Chondrocyte (in vitro differentiated cells): ENCODE data around the gene SLC2A5. TPM values are rescaled to one million over a fixed set of nuclear protein-coding genes. Genes with fewer than 3 reads are reported as not detected.

Source experiments
- DNase-seq: peaks from one replicate; pipeline ENCODE4 v3.0.0; 2021; ENCODE audit warnings: mixed read lengths, low spot score
- H3K27ac Mint-ChIP-seq: one replicate; pipeline ENCODE4 v1.8.0; 2021; ENCODE audit warnings: mild to moderate bottlenecking, moderate library complexity, mixed read lengths; ENCODE audit not compliant: unreplicated experiment
- H3K27me3 Mint-ChIP-seq: 2 replicates; pipeline ENCODE4 v1.8.0; 2021; ENCODE audit warnings: low read depth, mixed read lengths
- H3K36me3 Mint-ChIP-seq: 2 replicates; pipeline ENCODE4 v1.8.0; 2021; ENCODE audit warnings: low read depth, mixed read lengths
- H3K4me1 Mint-ChIP-seq: 2 replicates; pipeline ENCODE4 v1.8.0; 2021; ENCODE audit warnings: low read depth, mild to moderate bottlenecking, mixed read lengths
- H3K4me3 Mint-ChIP-seq: one replicate; pipeline ENCODE4 v1.8.0; 2021; ENCODE audit warnings: mild to moderate bottlenecking, moderate library complexity, mixed read lengths; ENCODE audit not compliant: unreplicated experiment
- H3K9me3 Mint-ChIP-seq: 2 replicates; pipeline ENCODE4 v1.8.0; 2021; ENCODE audit warnings: low read depth, mixed read lengths
- long read RNA-seq: library from polyadenylated mRNA; stranded (forward); transcript quantifications from one replicate; pipeline ENCODE4 v2.0.0, GENCODE V29; 2021
- total RNA-seq: library from RNA; stranded (reverse); gene quantifications from 3 replicates; pipeline ENCODE4 v1.2.1, GENCODE V29; 2021
- TF ChIP-seq, protein P1 (sequence below): fragments of 200-600 bp; sonication (generic); IDR thresholded peaks from 2 replicates; pipeline ENCODE4 v1.5.0; 2021; ENCODE audit warnings: antibody characterized with exemption, mild to moderate bottlenecking, moderate library complexity

Gene SLC2A5, protein sequence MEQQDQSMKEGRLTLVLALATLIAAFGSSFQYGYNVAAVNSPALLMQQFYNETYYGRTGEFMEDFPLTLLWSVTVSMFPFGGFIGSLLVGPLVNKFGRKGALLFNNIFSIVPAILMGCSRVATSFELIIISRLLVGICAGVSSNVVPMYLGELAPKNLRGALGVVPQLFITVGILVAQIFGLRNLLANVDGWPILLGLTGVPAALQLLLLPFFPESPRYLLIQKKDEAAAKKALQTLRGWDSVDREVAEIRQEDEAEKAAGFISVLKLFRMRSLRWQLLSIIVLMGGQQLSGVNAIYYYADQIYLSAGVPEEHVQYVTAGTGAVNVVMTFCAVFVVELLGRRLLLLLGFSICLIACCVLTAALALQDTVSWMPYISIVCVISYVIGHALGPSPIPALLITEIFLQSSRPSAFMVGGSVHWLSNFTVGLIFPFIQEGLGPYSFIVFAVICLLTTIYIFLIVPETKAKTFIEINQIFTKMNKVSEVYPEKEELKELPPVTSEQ
- 0.27 to 0.73 TPM (median 0.41 TPM) in 3 replicates for total RNA-seq
- long read RNA-seq = 0 reads

DNA sequence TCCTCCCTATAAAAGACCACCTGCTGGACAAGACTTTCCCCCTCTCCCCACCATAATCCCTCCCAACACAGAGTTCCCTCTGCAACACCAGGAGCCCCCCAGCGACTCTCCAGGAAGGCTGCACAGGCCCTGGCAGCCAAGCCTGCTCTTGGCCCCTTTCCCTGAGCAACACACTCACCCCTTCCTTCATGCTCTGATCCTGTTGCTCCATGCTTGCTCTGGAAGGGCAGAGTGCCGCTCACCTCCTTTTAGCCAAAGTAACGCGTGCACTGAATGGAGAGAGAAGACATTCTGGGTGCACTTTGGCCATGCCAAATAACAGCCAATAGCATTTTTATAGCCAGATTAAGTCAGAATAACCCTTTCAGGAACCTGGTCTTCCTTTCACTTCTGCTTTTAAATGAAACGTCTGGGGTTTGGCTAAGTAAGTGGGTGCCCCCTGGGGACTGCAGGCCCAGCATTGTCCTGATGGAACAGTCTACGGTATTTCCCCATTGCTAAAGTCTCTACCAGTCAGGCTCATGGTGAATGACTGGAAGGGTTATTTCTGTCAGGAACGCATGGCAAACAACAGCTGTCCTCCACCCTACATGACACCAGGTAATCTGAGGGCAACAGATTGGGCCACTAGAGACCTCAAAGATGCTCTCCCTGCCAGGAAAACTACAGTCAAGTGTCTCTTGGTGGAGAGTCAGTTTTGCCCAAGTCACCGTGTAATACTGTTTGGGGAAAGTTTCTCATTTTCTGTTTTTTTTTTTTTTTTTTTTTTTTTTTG, at the start of gene SLC2A5:
SLC2A5 (minus strand) TSS at position 310 of the 775 bp plus-strand sequence; CDS start at position 211, 99 bp downstream.
- TF ChIP-seq, protein P1, sequence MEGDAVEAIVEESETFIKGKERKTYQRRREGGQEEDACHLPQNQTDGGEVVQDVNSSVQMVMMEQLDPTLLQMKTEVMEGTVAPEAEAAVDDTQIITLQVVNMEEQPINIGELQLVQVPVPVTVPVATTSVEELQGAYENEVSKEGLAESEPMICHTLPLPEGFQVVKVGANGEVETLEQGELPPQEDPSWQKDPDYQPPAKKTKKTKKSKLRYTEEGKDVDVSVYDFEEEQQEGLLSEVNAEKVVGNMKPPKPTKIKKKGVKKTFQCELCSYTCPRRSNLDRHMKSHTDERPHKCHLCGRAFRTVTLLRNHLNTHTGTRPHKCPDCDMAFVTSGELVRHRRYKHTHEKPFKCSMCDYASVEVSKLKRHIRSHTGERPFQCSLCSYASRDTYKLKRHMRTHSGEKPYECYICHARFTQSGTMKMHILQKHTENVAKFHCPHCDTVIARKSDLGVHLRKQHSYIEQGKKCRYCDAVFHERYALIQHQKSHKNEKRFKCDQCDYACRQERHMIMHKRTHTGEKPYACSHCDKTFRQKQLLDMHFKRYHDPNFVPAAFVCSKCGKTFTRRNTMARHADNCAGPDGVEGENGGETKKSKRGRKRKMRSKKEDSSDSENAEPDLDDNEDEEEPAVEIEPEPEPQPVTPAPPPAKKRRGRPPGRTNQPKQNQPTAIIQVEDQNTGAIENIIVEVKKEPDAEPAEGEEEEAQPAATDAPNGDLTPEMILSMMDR = no peak
- DNase-seq = no peak
- H3K4me1 Mint-ChIP-seq = peaks cover 22% of the 10 kb centered on the region
- H3K9me3 Mint-ChIP-seq = no peaks in the 10 kb centered on the region
- peaks cover 1% of the 10 kb centered on the region for H3K36me3 Mint-ChIP-seq
- peaks cover 16% of the 10 kb centered on the region for H3K27me3 Mint-ChIP-seq
- H3K4me3 Mint-ChIP-seq = no peak within 1 kb of the TSS
- no peak within 1 kb of the TSS for H3K27ac Mint-ChIP-seq

DNA sequence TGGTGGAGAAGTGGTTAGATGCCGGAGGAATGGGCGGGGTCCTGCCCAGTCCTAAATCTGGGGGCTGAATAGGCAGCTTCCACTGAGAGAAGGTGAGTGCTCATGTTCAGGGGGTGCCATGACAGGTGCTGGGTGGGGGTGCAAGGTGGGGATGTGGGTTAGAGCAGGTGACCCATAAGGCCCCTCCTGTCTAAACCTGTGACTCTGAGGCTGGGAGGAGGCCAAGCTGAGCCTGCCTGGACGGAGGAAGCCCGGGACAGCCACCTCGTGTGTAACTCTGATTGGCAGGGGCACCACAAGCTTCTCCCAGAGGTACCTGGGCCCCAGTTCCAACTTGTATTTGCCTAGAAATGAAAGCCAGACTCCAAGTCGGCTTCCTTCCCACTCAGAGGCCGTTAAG, 48.8 kb upstream of the SLC2A5 start:
- Mint-ChIP-seq H3K36me3 (peaks cover 2% of the 10 kb centered on the region), H3K4me3 (no peak overlapping the region), H3K27ac (no peak overlapping the region), H3K4me1 (no peaks in the 10 kb centered on the region), H3K9me3 (no peaks in the 10 kb centered on the region), H3K27me3 (no peaks in the 10 kb centered on the region)
- DNase-seq = no peak
- TF ChIP-seq, protein P1 = no peak

DNA sequence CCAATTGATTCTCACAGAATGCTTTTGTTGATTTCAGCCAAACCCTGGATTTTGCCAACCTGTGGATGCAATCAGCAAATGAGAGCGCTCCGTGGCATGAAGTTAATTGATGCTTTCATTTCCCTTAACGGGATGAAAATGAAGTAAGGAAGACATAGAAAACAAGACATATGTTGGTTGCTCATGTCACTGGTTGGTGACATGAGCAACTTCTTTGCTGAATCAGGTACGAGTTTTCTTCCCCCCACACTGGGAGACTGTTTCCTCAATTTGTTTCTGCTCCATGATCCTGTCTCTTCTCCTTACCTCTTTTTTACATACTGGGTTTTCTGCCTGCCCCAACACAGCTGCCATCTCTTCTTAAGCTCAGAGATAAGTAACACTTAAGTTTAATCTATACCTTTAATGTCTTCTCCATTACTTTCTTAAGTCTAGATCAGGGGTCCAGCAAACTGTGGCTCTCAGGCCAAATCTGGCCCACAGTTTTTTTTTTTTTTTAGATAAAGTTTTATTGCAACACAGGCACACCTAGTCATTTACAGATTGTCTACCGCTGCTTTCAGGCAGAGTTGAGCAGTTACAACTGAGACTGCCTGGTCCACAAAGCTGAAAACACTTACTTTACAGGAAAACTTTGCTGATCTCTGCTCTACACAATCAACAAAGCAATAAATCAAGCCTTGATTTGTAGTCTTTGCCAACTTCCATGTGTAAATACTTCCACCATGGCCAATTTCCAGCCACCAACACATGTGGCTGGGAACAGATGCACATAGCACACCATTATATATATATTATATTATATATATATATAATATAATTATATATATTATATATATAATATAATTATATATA, 46.1 kb upstream of the SLC2A5 start:
- Mint-ChIP-seq H3K27me3 (no peaks in the 10 kb centered on the region), H3K4me3 (no peak overlapping the region), H3K4me1 (peaks cover 2% of the 10 kb centered on the region), H3K27ac (no peak overlapping the region), H3K36me3 (peaks cover 2% of the 10 kb centered on the region), H3K9me3 (no peaks in the 10 kb centered on the region)
- no peak for DNase-seq
- TF ChIP-seq, protein P1 = no peak

DNA sequence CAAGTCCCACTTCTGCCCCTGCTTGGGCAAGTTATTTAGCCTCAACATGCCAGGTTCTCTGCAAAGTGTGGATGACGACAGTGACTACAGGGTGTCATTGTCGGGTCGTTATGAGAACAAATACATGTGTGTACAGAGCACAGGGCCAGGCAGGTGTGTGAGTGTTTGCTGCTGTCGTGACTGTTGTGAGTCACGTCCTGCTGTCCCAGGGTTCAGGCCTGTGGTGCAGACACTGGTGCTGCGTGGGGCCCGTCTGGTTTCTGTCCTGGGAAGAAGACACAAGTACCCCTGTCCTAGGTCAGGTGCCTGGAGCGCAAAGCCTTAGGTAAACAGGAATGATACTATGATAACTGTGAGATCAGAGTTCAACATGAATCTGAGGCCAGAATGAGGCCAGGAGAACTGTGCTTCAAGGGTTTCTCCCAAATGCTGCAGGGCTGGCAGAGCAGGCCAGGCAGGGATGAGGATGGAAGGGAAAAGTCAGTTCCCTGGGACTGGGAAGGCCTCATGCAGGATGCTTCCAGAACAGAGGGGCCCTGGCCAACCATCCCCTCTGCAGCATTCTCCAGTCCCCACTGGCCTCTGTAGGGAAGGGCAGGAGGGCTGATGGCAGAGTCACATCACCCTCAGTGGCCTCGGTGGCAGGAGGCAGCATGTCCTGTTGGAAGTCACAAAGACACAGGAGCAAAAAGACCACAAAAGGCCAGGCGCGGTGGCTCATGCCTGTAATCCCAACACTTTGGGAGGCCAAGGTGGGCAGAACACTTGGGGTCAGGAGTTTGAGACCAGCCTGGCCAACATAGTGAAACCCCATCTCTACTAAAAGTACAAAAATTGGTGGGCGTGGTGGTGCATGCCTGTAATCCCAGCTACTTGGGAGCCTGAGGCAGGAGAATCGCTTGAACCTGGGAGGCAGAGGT, 43.8 kb upstream of the SLC2A5 start:
- TF ChIP-seq, protein P1 = no peak
- DNase-seq = no peak
- no peaks in the 10 kb centered on the region for H3K27me3 Mint-ChIP-seq
- no peaks in the 10 kb centered on the region for H3K9me3 Mint-ChIP-seq
- no peak overlapping the region for H3K27ac Mint-ChIP-seq
- no peak overlapping the region for H3K4me3 Mint-ChIP-seq
- peaks cover 2% of the 10 kb centered on the region for H3K4me1 Mint-ChIP-seq
- no peaks in the 10 kb centered on the region for H3K36me3 Mint-ChIP-seq
